CD14-positive monocyte (primary cell): Measurements from ENCODE around the gene COPS3. TPM values are rescaled to one million over a fixed set of nuclear protein-coding genes. Genes with fewer than 3 reads are reported as not detected.
A peak's percentile ranks its signal among the peaks of the same experiment; 100 is the strongest.
"Not testable (repeated sequence)": the region's sequence is repeated elsewhere in the genome, so short reads cannot be mapped to it uniquely, and the experiment has no call there.

Experiments
- DNase-seq, 3 donors: peaks; one replicate each; pipeline ENCODE4 v3.0.0-alpha.2; 2011 to 2022
- H2AFZ ChIP-seq: 2 replicates; pipeline ENCODE4 v1.6.0; 2012; ENCODE audit warnings: mild to moderate bottlenecking, low read depth, low read length, inconsistent platforms; ENCODE audit not compliant: insufficient read depth, poor library complexity, severe bottlenecking
- H3K27ac ChIP-seq, 2 donors: 1 replicate in 1 of 2; 2 replicates in 1 of 2; pipeline ENCODE4 v1.5.1; 2012 to 2013; ENCODE audit warnings: low read length in 2 of 2, control low read depth in 1 of 2, inconsistent platforms in 1 of 2, low read depth in 1 of 2, mild to moderate bottlenecking in 1 of 2
- H3K27me3 ChIP-seq, 2 donors: one replicate each; pipeline versions ENCODE4 v1.6.0 to v1.6.1; 2011 to 2013; ENCODE audit warnings: low read length in 2 of 2; ENCODE audit not compliant: control insufficient read depth in 2 of 2, insufficient read depth in 2 of 2
- H3K36me3 ChIP-seq, 2 donors: replicated peaks in 1 of 2; 1 replicate in 1 of 2; 2 replicates in 1 of 2; pipeline versions ENCODE4 v1.5.1 to v1.6.1; 2012 to 2013; ENCODE audit warnings: low read length in 2 of 2, control low read depth in 1 of 2, inconsistent platforms in 1 of 2, mild to moderate bottlenecking in 1 of 2; ENCODE audit not compliant: insufficient read depth in 2 of 2, control insufficient read depth in 1 of 2
- H3K4me1 ChIP-seq, 2 donors: 1 replicate in 1 of 2; 2 replicates in 1 of 2; pipeline versions ENCODE4 v1.5.1 to v1.6.1; 2012 to 2013; ENCODE audit warnings: low read length in 2 of 2, control low read depth in 1 of 2, inconsistent platforms in 1 of 2, mild to moderate bottlenecking in 1 of 2, moderate library complexity in 1 of 2; ENCODE audit not compliant: insufficient read depth in 2 of 2, control insufficient read depth in 1 of 2
- H3K4me2 ChIP-seq: replicated peaks from 2 replicates; pipeline ENCODE3; 2012; ENCODE audit warnings: low read length, moderate library complexity, mild to moderate bottlenecking; ENCODE audit not compliant: poor library complexity, severe bottlenecking; ENCODE audit errors: extremely low read depth
- H3K4me3 ChIP-seq, 3 experiments: fragments of 200-600 bp in 1 of 3; sonication (generic) in 1 of 3; replicated peaks in 1 of 3; 1 replicate in 2 of 3; 2 replicates in 1 of 3; pipeline ENCODE4 v1.5.1; 2011 to 2013; ENCODE audit warnings: low read length in 3 of 3, mild to moderate bottlenecking in 3 of 3, control low read depth in 2 of 3, low read depth in 2 of 3, inconsistent platforms in 1 of 3, moderate library complexity in 1 of 3
- H3K79me2 ChIP-seq: 2 replicates; pipeline ENCODE4 v1.6.0; 2012; ENCODE audit warnings: mild to moderate bottlenecking, control low read depth, inconsistent platforms, low read length, moderate library complexity; ENCODE audit not compliant: insufficient read depth
- H3K9ac ChIP-seq: 2 replicates; pipeline ENCODE4 v1.6.0; 2017; ENCODE audit warnings: low read length, mild to moderate bottlenecking; ENCODE audit not compliant: insufficient read depth, poor library complexity, severe bottlenecking
- H3K9me3 ChIP-seq, 2 donors: replicated peaks in 1 of 2; 1 replicate in 1 of 2; 2 replicates in 1 of 2; pipeline versions ENCODE4 v1.5.1 to v1.6.1; 2012 to 2013; ENCODE audit warnings: low read length in 2 of 2, control low read depth in 1 of 2; ENCODE audit not compliant: control insufficient read depth in 1 of 2, insufficient read depth in 1 of 2
- H4K20me1 ChIP-seq: 2 replicates; pipeline ENCODE4 v1.6.0; 2012; ENCODE audit warnings: mild to moderate bottlenecking, low read length, control low read depth, moderate library complexity; ENCODE audit not compliant: insufficient read depth
- H3K27ac Mint-ChIP-seq, 7 donors: one replicate each; pipeline ENCODE4 v1.8.0; 2020; ENCODE audit warnings: mild to moderate bottlenecking in 7 of 7, mixed read lengths in 7 of 7, moderate library complexity in 6 of 7, inconsistent platforms in 2 of 7
- H3K27me3 Mint-ChIP-seq, 3 donors: one replicate each; pipeline ENCODE4 v1.8.0; 2021 to 2022; ENCODE audit warnings: low read depth in 3 of 3, mild to moderate bottlenecking in 3 of 3, mixed read lengths in 3 of 3, moderate library complexity in 3 of 3, inconsistent platforms in 1 of 3
- H3K36me3 Mint-ChIP-seq, 2 donors: one replicate each; pipeline ENCODE4 v1.8.0; 2020; ENCODE audit warnings: mixed read lengths in 2 of 2, inconsistent platforms in 1 of 2, mild to moderate bottlenecking in 1 of 2
- H3K4me1 Mint-ChIP-seq: one replicate; pipeline ENCODE4 v1.8.0; 2020; ENCODE audit warnings: mild to moderate bottlenecking, mixed read lengths
- H3K4me3 Mint-ChIP-seq, 2 donors: one replicate each; pipeline ENCODE4 v1.8.0; 2020; ENCODE audit warnings: mild to moderate bottlenecking in 2 of 2, mixed read lengths in 2 of 2, moderate library complexity in 1 of 2
- H3K9me3 Mint-ChIP-seq, 7 donors: one replicate each; pipeline ENCODE4 v1.8.0; 2020 to 2022; ENCODE audit warnings: mixed read lengths in 7 of 7, mild to moderate bottlenecking in 6 of 7, moderate library complexity in 6 of 7, inconsistent platforms in 2 of 7
- CTCF ChIP-seq: fragments of 200-600 bp; IDR thresholded peaks from one replicate; pipeline ENCODE4 v1.8.0; 2022; ENCODE audit warnings: antibody characterized with exemption, mild to moderate bottlenecking
- WGBS: methylation state at CpG from one replicate; pipeline ENCODE4 v1.1.5; 2013; ENCODE audit warnings: missing lambda C conversion rate; ENCODE audit not compliant: insufficient coverage; 5-methylcytosine and 5-hydroxymethylcytosine counted together
- intact Hi-C, 2 donors: fragments of 100-400 bp; cut with micrococcal nuclease; formaldehyde crosslinking; loops; one replicate each; pipeline versions ENCODE4 v1.15.0 to v1.15.1; 2023
- polyA plus RNA-seq, 3 donors: library from polyadenylated mRNA; depleted of rRNA in 1 of 3; unstranded in 2 of 3; stranded (reverse) in 1 of 3; fragments of 300-500 nt in 2 of 3; fragments of >200 nt in 1 of 3; fragmentation: Illumina TruSeq in 2 of 3; gene quantifications; 1 replicate in 2 of 3; 2 replicates in 1 of 3; pipeline ENCODE4 v1.2.3, GENCODE V29; 2012 to 2021

The COPS3 gene
- polyA plus RNA-seq, 3 donors, result 47.6 to 122 (median 117) TPM

- Histone ChIP-seq H2AFZ (no peak overlapping the region), H3K4me1 (no peaks in the 10 kb centered on the region), H3K36me3 (peaks cover 67 to 85% of the 10 kb centered on the region in 2 donors), H3K4me3 (no peak overlapping the region), H4K20me1 (no peaks in the 10 kb centered on the region), H3K27ac (no peak overlapping the region), H3K79me2 (no peaks in the 10 kb centered on the region), H3K4me2 (no peak overlapping the region), H3K9ac (no peak overlapping the region), H3K27me3 (no peaks in the 10 kb centered on the region), H3K9me3 (no peaks in the 10 kb centered on the region)
- WGBS, result 96% methylated on average over 7 of the region's 7 CpGs
- DNase-seq, result no peak
- Mint-ChIP-seq H3K4me1 (no peaks in the 10 kb centered on the region), H3K4me3 (no peak overlapping the region), H3K9me3 (peaks cover 0 to 2% (median 0%) of the 10 kb centered on the region in 7 donors), H3K27me3 (no peaks in the 10 kb centered on the region), H3K36me3 (peaks cover 70 to 94% of the 10 kb centered on the region in 2 donors), H3K27ac (peak overlapping the region in 2 of 7 donors; percentile 45 to 48)
- intact Hi-C loops, result no loop called here
- no peak for TF ChIP-seq CTCF
Measured at GRCh38 chr17:17258011-17258410, 23.0 kb downstream of the COPS3 start.

GRCh38 chr17:17256316-17256715 is 24.7 kb downstream of the COPS3 start:
- no peaks in the 10 kb centered on the region for H4K20me1 ChIP-seq
- H3K9me3 ChIP-seq, result no peaks in the 10 kb centered on the region
- peak overlapping the region in 2 of 7 donors; percentile 10 to 16 for H3K27ac Mint-ChIP-seq
- no peaks in the 10 kb centered on the region for H3K27me3 Mint-ChIP-seq
- H3K4me1 Mint-ChIP-seq, result no peaks in the 10 kb centered on the region
- H3K4me2 ChIP-seq, result no peak overlapping the region
- intact Hi-C loops, result no loop called here
- H3K9me3 Mint-ChIP-seq, result no peaks in the 10 kb centered on the region
- H3K4me1 ChIP-seq, result no peaks in the 10 kb centered on the region
- no peaks in the 10 kb centered on the region for H3K27me3 ChIP-seq
- H3K79me2 ChIP-seq, result no peaks in the 10 kb centered on the region
- H3K36me3 ChIP-seq, result peaks cover 73 to 92% of the 10 kb centered on the region in 2 donors
- H3K36me3 Mint-ChIP-seq, result peaks cover 77 to 95% of the 10 kb centered on the region in 2 donors
- no peak overlapping the region for H2AFZ ChIP-seq
- H3K27ac ChIP-seq, result no peak overlapping the region
- 100% methylated on average over 1 of the region's 1 CpG for WGBS
- no peak overlapping the region for H3K4me3 ChIP-seq
- H3K9ac ChIP-seq, result no peak overlapping the region
- no peak overlapping the region for H3K4me3 Mint-ChIP-seq
- TF ChIP-seq CTCF, result no peak
- DNase-seq, result no peak

- H2AFZ ChIP-seq, H3K4me3 Mint-ChIP-seq, H3K27ac ChIP-seq, H3K9me3 ChIP-seq, H4K20me1 ChIP-seq, H3K4me1 Mint-ChIP-seq, H3K9ac ChIP-seq, H3K4me2 ChIP-seq, H3K79me2 ChIP-seq, H3K27me3 ChIP-seq, H3K27me3 Mint-ChIP-seq, intact Hi-C loops, H3K4me3 ChIP-seq, DNase-seq, H3K9me3 Mint-ChIP-seq, H3K4me1 ChIP-seq: not testable (repeated sequence)
- peak overlapping the region in 1 of 7 donors; percentile 54 for H3K27ac Mint-ChIP-seq
- 100% methylated on average over 2 of the region's 11 CpGs for WGBS
- peaks cover 71 to 92% of the 10 kb centered on the region in 2 donors for H3K36me3 ChIP-seq
- H3K36me3 Mint-ChIP-seq, result peaks cover 72 to 95% of the 10 kb centered on the region in 2 donors
Measured at GRCh38 chr17:17255689-17256088, 25.4 kb downstream of the COPS3 start.
